GM23248 (cell line): ENCODE data around the gene KRTAP2-3. TPM values are rescaled to one million over a fixed set of nuclear protein-coding genes. Genes with fewer than 3 reads are reported as not detected.
"Not testable (repeated sequence)": the region's sequence is repeated elsewhere in the genome, so short reads cannot be mapped to it uniquely, and the experiment has no call there.

Experiments used
- DNase-seq: peaks from one replicate; pipeline ENCODE4 v3.0.0-alpha.2; 2015
- H2AFZ ChIP-seq: fragments of 200-600 bp; sonication (generic); 2 replicates; pipeline ENCODE4 v1.6.1; 2016; ENCODE audit warnings: antibody characterized with exemption
- H3F3A ChIP-seq: fragments of 200-600 bp; sonication (generic); 2 replicates; pipeline ENCODE4 v1.6.1; 2016; ENCODE audit warnings: mild to moderate bottlenecking, antibody characterized with exemption, mixed run types; ENCODE audit not compliant: insufficient read depth
- H3K27ac ChIP-seq: fragments of 200-600 bp; sonication (generic); 2 replicates; pipeline ENCODE4 v1.5.1; 2016; ENCODE audit warnings: mild to moderate bottlenecking
- H3K27me3 ChIP-seq: fragments of 200-600 bp; sonication (generic); replicated peaks from 2 replicates; pipeline ENCODE4 v1.6.1; 2016; ENCODE audit warnings: mild to moderate bottlenecking; ENCODE audit not compliant: insufficient read depth
- H3K36me3 ChIP-seq: fragments of 200-600 bp; sonication (generic); 2 replicates; pipeline ENCODE4 v1.6.1; 2016; ENCODE audit warnings: low read depth, mild to moderate bottlenecking
- H3K4me1 ChIP-seq: fragments of 200-600 bp; sonication (generic); 2 replicates; pipeline ENCODE4 v1.6.1; 2016; ENCODE audit warnings: mild to moderate bottlenecking; ENCODE audit not compliant: insufficient read depth
- H3K4me2 ChIP-seq: fragments of 200-600 bp; sonication (generic); one replicate; pipeline ENCODE4 v1.6.1; 2016; ENCODE audit warnings: mild to moderate bottlenecking; ENCODE audit not compliant: unreplicated experiment
- H3K4me3 ChIP-seq: fragments of 200-600 bp; sonication (generic); 2 replicates; pipeline ENCODE4 v1.5.1; 2016; ENCODE audit warnings: mild to moderate bottlenecking
- H3K79me2 ChIP-seq: fragments of 200-600 bp; sonication (generic); 2 replicates; pipeline ENCODE4 v1.6.1; 2016; ENCODE audit warnings: mild to moderate bottlenecking; ENCODE audit not compliant: insufficient read depth
- H3K9ac ChIP-seq: fragments of 200-600 bp; sonication (generic); 2 replicates; pipeline ENCODE4 v1.6.1; 2016; ENCODE audit warnings: mild to moderate bottlenecking
- H3K9me2 ChIP-seq: fragments of 200-600 bp; sonication (generic); 2 replicates; pipeline ENCODE4 v1.6.1; 2016; ENCODE audit warnings: mixed run types, mild to moderate bottlenecking, moderate library complexity; ENCODE audit not compliant: insufficient read depth
- H3K9me3 ChIP-seq: fragments of 200-600 bp; sonication (generic); one replicate; pipeline ENCODE4 v1.6.1; 2017; ENCODE audit warnings: low read depth
- H4K20me1 ChIP-seq: fragments of 200-600 bp; sonication (generic); 2 replicates; pipeline ENCODE4 v1.6.0; 2016; ENCODE audit not compliant: insufficient read depth
- EZH2 ChIP-seq: fragments of 200-600 bp; sonication (generic); IDR thresholded peaks from 2 replicates; pipeline ENCODE4 v1.6.1; 2018; ENCODE audit warnings: antibody characterized with exemption, mild to moderate bottlenecking; ENCODE audit not compliant: insufficient read depth, poor library complexity, severe bottlenecking
- EZH2phosphoT487 ChIP-seq: fragments of 200-600 bp; sonication (generic); IDR thresholded peaks from 2 replicates; pipeline ENCODE4 v1.6.1; 2018; ENCODE audit warnings: antibody characterized with exemption, moderate library complexity, mild to moderate bottlenecking, low read depth; ENCODE audit not compliant: insufficient read depth
- WGBS, 2 experiments: methylation state at CpG; one replicate each; pipeline ENCODE4 v1.1.6; 2015 to 2017; ENCODE audit warnings: low lambda C conversion rate in 2 of 2, low coverage in 1 of 2; ENCODE audit errors: missing lambda C conversion rate in 2 of 2; 5-methylcytosine and 5-hydroxymethylcytosine counted together
- in situ Hi-C: fragments of 300-500 bp; cut with MboI; formaldehyde crosslinking; loops from 2 replicates; pipeline ENCODE4 v1.15.0; 2020
- polyA plus RNA-seq: library from polyadenylated mRNA; unstranded; fragments of >200 nt; fragmentation: Nextera tagmentation; extraction: Ambion mirVana; gene quantifications from 2 replicates; pipeline ENCODE4 v1.2.1, GENCODE V29; 2016
- total RNA-seq: library from RNA; depleted of rRNA; stranded (reverse); fragments of >200 nt; shearing (Covaris generic); gene quantifications from 2 replicates; pipeline ENCODE4 v1.2.3, GENCODE V29; 2014

KRTAP2-3 gene
- total and polyA plus RNA-seq, 2 experiments from 2014 or later = 13.4 to 55.2 TPM

GRCh38 chr17:41098042-41098441 is 38.1 kb upstream of the KRTAP2-3 start, which contains the start of gene KRTAP4-8:
Gene KRTAP4-8, minus strand, starts transcription at chr17:41098142. Its CDS starts 58 bp downstream, at chr17:41098084.
- Histone ChIP-seq H3K9me3 (no peaks in the 10 kb centered on the region), H3K9me2 (no peaks in the 10 kb centered on the region), H3K36me3 (no peaks in the 10 kb centered on the region), H3K4me3 (no peak within 1 kb of the TSS), H3K27ac (peak within 1 kb of the TSS; percentile 65), H4K20me1 (no peaks in the 10 kb centered on the region), H3F3A (peaks cover 30% of the 10 kb centered on the region), H3K4me2 (peak within 1 kb of the TSS; percentile 65), H3K27me3 (no peaks in the 10 kb centered on the region), H3K79me2 (no peaks in the 10 kb centered on the region), H2AFZ (no peak within 1 kb of the TSS), H3K9ac (no peak within 1 kb of the TSS), H3K4me1 (peaks cover 26% of the 10 kb centered on the region)
- DNase-seq = no peak
- WGBS, 2 experiments = 56 to 59% methylated on average over 4 of the region's 4 CpGs
- in situ Hi-C loops = no loop called here
- no peak for TF ChIP-seq EZH2phosphoT487
- no peak for TF ChIP-seq EZH2

DNA sequence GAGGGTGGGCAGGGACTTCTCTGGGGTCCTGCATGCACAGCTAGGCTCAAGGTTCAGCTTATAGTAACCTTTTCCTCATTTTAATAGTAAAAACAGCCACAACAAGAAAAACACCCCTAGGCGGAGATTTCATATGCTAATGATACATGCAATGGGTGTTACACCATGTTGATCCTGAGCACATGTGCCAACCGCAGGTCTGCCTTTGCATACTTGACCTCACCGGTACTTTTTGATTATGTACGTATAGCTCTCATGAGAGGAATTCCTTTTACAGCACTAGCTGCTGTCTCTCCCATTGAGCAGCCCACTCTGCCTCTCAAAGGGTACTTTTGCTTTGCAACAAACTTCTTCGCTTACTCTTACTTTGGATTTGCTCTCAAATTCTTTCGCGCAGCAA is 36.1 kb upstream of the KRTAP2-3 start:
- TF ChIP-seq EZH2 (no peak), EZH2phosphoT487 (no peak)
- no peak for DNase-seq
- no peak overlapping the region for H2AFZ ChIP-seq
- no peak overlapping the region for H3K27ac ChIP-seq
- H3K79me2 ChIP-seq = no peaks in the 10 kb centered on the region
- H3F3A ChIP-seq = peaks cover 30% of the 10 kb centered on the region
- no peak overlapping the region for H3K4me2 ChIP-seq
- H4K20me1 ChIP-seq = no peaks in the 10 kb centered on the region
- H3K27me3 ChIP-seq = no peaks in the 10 kb centered on the region
- no peaks in the 10 kb centered on the region for H3K9me2 ChIP-seq
- no peak overlapping the region for H3K4me3 ChIP-seq
- H3K4me1 ChIP-seq = peaks cover 26% of the 10 kb centered on the region
- H3K36me3 ChIP-seq = no peaks in the 10 kb centered on the region
- no peak overlapping the region for H3K9ac ChIP-seq
- in situ Hi-C loops = no loop called here
- no peaks in the 10 kb centered on the region for H3K9me3 ChIP-seq
- WGBS, 2 experiments = 95 to 99% methylated on average over 7 of the region's 7 CpGs

DNA sequence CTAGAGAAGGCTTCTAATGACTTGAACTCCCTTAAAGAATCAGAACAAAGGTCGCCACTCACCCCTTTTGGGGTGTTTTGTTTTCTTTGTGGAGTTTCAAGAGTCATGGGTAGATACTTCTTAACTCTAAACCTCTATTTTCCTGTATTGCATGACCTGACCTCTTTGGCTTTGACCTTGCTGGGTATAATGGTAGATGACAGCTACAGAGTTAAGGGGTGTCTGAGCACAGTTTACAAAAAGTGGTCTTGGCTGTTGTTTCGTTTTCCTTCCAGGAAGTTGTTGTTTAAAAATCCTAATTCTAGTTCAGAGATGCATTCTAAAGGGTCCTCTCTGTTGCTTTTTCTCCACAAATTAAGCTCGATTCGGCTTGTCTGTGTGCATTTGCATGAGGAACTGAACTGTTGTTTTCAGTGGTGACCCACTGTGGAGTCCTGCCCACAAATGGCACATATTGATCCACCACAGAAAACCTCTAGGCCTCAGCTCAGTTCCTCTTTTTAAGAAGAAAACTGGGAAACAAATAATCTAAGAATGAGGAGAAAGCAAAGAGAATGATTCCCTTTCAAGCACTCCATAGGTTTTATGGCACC is 28.9 kb upstream of the KRTAP2-3 start:
- WGBS, 2 experiments = 81 to 91% methylated on average over 4 of the region's 4 CpGs
- H3K79me2 ChIP-seq, DNase-seq, in situ Hi-C loops, H3K27ac ChIP-seq, H3K9ac ChIP-seq, H3K4me2 ChIP-seq, H3K4me1 ChIP-seq, H3K27me3 ChIP-seq, H3K4me3 ChIP-seq, H3K9me2 ChIP-seq, H4K20me1 ChIP-seq, H3K36me3 ChIP-seq, H3K9me3 ChIP-seq, H3F3A ChIP-seq, H2AFZ ChIP-seq: not testable (repeated sequence)

DNA sequence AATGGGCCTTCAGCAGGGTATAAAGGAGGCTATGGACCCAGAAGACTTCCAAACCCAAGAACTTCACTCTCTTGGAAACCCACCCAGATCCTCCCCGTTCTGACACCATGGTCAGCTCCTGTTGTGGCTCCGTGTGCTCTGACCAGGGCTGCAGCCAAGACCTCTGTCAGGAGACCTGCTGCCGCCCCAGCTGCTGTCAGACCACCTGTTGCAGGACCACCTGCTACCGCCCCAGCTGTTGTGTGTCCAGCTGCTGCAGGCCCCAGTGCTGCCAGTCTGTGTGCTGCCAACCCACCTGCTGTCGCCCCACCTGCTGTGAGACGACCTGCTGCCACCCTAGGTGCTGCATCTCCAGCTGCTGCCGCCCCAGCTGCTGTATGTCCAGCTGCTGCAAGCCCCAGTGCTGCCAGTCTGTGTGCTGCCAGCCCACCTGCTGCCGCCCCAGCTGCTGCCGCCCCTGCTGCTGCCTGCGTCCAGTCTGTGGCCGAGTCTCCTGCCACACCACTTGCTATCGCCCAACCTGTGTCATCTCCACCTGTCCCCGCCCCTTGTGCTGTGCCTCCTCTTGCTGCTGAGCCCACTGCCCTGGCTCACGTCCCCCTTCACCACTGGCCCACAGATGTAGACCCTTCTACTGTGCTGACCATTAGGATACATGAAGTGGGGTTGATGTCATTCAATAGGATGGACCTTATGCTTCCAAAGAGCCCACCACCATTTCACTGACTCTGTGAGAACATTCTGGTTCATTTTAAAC is 24.4 kb upstream of the KRTAP2-3 start, which contains the start of gene KRTAP4-7:
KRTAP4-7 (plus strand) TSS at position 51 of the 757 bp plus-strand sequence; CDS start at position 108, 57 bp downstream.
- peak within 1 kb of the TSS; percentile 57; the same call in 1 of the 2 replicates for H3K27ac ChIP-seq
- H3K9me3 ChIP-seq, H3K27me3 ChIP-seq, H3K9me2 ChIP-seq, H4K20me1 ChIP-seq, in situ Hi-C loops, H3K9ac ChIP-seq, DNase-seq, H3K79me2 ChIP-seq, H2AFZ ChIP-seq, H3K36me3 ChIP-seq: not testable (repeated sequence)
- peaks cover 20% of the 10 kb centered on the region for H3K4me1 ChIP-seq
- WGBS, 2 experiments = 85 to 89% methylated on average over 7 to 13 of the region's 14 CpGs
- H3K4me2 ChIP-seq = peak within 1 kb of the TSS; percentile 46
- peaks cover 20% of the 10 kb centered on the region for H3F3A ChIP-seq
- H3K4me3 ChIP-seq = 0 out of 2 replicates have a peak within 1 kb of the TSS, but pooled peaks have one; percentile 2
